Retinal pigment epithelial cell (primary cell): ENCODE results near the gene KLHDC10.

ENCODE experiments used
- DNase-seq: peaks from one replicate; pipeline ENCODE4 v3.0.0-alpha.2; 2010; ENCODE audit warnings: low read depth
- H3K4me3 ChIP-seq: 2 replicates; pipeline ENCODE4 v1.5.1; 2011; ENCODE audit warnings: mild to moderate bottlenecking, low read length, control low read depth, moderate library complexity
- TF ChIP-seq, protein P1 (sequence below): conservative IDR thresholded peaks from 2 replicates; pipeline ENCODE4 v1.5.1; 2011; ENCODE audit warnings: low read depth, low read length, control low read depth, inconsistent platforms

KLHDC10 gene, protein sequence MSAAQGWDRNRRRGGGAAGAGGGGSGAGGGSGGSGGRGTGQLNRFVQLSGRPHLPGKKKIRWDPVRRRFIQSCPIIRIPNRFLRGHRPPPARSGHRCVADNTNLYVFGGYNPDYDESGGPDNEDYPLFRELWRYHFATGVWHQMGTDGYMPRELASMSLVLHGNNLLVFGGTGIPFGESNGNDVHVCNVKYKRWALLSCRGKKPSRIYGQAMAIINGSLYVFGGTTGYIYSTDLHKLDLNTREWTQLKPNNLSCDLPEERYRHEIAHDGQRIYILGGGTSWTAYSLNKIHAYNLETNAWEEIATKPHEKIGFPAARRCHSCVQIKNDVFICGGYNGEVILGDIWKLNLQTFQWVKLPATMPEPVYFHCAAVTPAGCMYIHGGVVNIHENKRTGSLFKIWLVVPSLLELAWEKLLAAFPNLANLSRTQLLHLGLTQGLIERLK

DNA sequence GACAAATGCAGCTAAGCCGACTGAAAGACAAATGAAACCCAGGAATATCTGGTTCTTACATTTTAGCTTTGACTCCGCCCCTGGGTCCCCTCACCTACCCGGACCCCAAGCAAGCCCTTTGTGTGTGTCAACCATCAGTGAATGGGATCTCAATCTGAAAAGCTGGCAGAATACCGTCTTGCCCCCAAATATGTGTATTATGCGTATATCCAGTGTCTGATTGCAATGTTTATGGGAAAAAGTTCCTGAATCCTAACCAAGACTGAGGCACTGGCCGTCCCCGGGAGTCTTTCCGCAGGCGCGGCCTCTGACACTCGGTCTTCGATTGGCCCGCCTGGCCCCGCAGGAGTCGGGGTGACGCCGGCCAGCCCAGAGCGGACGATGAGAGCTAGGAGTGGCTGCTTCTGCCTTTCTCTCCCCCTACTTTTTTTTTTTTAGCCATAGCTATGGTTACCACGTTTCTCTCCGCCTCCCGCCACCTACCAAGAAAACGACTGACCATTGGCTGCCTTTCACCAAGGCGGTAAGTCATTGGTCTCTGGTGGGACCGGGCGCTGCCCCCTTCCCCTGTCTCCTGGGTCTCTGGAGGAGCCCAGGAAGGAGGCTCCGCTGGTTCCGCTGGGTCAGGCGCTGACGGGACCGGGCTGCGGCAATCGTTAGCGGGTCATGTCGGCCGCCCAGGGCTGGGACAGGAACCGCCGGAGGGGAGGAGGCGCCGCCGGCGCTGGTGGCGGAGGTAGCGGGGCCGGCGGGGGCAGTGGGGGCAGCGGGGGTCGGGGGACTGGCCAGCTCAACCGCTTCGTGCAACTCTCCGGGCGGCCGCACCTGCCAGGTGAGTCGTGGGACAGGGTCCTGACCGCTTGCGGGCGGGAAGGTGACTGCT is at the start of gene KLHDC10:
Gene KLHDC10, plus strand, starts transcription at position 557 of the 883 bp plus-strand sequence. Its CDS starts 110 bp downstream, at position 667.
- peak within 1 kb of the TSS; percentile 68 for H3K4me3 ChIP-seq
- DNase-seq: peak; percentile 98
- TF ChIP-seq, protein P1, sequence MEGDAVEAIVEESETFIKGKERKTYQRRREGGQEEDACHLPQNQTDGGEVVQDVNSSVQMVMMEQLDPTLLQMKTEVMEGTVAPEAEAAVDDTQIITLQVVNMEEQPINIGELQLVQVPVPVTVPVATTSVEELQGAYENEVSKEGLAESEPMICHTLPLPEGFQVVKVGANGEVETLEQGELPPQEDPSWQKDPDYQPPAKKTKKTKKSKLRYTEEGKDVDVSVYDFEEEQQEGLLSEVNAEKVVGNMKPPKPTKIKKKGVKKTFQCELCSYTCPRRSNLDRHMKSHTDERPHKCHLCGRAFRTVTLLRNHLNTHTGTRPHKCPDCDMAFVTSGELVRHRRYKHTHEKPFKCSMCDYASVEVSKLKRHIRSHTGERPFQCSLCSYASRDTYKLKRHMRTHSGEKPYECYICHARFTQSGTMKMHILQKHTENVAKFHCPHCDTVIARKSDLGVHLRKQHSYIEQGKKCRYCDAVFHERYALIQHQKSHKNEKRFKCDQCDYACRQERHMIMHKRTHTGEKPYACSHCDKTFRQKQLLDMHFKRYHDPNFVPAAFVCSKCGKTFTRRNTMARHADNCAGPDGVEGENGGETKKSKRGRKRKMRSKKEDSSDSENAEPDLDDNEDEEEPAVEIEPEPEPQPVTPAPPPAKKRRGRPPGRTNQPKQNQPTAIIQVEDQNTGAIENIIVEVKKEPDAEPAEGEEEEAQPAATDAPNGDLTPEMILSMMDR: no peak

DNA sequence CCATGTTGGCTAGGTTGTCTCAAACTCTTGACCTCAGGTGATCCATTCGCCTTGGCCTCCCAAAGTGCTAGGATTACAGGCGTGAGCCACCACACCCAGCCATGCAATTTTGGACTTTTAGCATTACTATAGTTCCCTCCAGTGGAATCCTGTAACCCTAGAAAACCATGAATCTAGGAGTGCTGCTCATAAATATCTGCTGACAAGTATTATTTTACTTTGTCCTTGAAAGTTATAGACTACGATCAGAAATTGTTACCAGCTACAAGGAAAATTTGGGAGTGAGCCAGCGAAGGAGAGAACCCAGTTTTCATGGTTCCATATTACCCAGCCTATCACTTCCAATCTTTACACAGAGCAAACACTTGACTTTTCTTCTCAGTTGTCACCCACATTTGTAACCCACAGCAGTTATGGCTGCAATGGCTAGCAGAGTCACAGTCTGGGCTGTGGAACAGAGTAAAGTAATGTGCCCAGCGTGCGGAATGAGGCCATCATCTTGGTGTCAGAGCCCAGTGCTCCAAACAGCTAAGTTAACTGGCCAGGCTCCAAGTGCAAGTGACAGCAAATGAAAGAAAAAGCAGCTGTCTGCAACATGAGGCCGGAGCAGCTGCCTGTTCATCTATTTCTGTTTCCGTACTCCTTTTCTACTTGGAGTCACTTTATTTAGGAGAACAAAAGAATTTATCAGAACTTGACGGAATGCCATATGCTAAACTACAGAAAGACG is 49.1 kb upstream of the KLHDC10 start:
- no peak for DNase-seq
- no peak overlapping the region for H3K4me3 ChIP-seq
- TF ChIP-seq, protein P1: no peak

DNA sequence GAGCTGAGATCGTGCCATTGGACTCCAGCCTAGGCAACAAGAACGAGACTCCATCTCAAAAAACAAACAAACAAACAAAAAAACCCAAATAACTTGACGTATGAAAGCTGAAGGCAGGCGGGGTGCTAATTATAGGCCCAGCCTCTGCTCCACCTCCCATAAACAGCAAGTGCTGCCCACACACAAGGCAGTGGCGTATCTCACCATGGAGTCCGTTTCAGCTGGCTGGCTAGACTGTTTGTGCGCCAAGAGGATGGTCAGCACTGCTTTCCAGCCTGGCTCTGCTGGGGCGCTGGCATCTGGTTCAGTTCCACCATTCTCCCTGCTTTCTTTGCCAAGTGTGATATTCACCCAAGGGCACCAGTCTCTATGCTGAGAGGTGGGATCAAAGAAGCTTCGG is 48.2 kb upstream of the KLHDC10 start:
- TF ChIP-seq, protein P1: no peak
- DNase-seq: no peak
- no peak overlapping the region for H3K4me3 ChIP-seq

DNA sequence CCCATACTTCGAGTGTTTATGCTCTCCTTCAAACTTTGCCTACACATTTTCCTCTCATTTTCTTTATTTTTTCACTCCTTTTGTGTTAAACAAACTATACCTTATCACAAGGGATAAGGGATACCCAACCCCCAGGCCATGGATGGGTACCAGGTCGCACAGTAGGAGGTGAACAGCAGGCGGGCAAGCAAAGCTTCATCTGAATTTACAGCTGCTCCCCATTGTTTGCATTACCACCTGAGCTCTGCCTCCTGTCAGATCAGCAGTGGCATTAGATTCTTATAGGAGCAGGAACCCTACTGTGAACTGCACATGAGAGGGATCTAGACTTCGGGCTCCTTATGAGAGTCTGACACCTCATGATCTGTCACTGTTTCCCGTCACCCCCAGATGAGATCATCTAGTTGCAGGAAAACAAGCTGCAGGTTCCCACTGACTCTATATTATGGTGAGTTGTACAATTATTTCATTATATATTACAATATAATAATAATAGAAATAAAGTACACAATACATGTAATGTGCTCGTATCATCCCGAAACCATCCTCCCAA is 47.6 kb upstream of the KLHDC10 start:
- TF ChIP-seq, protein P1: no peak
- H3K4me3 ChIP-seq: no peak overlapping the region
- no peak for DNase-seq

DNA sequence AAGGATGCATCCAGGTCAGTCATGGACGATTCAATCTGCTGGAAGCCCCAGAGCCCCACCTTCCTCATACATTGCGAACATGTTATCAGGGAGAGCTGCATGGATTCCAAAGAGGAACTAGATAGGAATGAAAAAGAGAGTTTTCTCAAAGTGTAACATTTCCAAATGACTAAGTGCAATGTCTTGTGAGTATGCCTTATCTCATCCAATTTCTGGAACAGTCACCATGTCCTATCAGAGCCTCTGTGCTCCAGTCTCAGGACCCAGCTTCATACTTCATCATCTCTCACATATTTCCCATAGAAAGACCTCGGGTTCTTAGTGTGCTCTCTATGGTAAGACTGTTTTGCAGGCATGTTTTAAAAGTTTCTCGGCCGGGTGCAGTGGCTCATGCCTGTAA is 45.9 kb upstream of the KLHDC10 start:
- DNase-seq: no peak
- no peak overlapping the region for H3K4me3 ChIP-seq
- TF ChIP-seq, protein P1: no peak

DNA sequence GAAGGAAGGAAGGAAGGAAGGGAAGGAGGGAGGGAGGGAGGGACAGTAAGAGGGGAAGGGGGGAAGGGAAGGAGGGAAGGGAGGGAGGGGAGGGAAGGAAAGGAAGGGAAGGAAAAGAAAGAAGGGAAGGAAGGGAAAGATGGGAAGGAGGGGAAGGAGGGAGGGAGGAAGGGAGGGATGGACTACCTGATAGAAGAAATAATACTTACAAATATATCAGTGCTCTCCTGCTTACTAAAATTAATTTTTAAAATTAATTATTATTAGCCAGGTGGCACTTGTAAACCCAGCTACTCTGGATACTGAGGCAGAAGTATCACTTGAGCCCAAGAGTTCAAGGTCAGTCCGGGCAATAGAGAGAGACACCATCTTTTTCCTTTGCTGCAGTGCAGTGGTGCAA is 37.6 kb upstream of the KLHDC10 start:
- TF ChIP-seq, protein P1: no peak

More for the DNA sequence above, 37.6 kb upstream of the KLHDC10 start:
- DNase-seq: no peak
- no peak overlapping the region for H3K4me3 ChIP-seq
